GM03348 (cell line): ENCODE data around the gene TRDN.

Experiments used
- DNase-seq: peaks from one replicate; pipeline ENCODE4 v3.0.0; 2012; ENCODE audit warnings: low spot score

Gene TRDN

DNA sequence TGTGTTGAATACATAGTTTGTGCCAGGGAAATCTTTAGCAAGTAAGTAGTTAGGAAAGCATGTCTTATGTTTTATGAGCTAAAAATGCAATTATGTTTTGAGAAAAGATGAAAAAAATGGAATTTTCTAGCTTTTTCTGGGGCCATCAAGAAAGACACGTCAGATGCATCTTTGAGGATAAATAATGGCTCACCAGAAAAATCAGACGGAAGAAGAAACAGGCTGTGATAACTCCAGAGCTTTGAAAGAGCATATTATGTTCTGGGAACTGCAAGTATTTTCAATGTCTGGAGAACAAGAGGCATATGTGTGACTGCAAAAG lies 467.0 kb downstream of the TRDN start:
- no peak for DNase-seq

DNA sequence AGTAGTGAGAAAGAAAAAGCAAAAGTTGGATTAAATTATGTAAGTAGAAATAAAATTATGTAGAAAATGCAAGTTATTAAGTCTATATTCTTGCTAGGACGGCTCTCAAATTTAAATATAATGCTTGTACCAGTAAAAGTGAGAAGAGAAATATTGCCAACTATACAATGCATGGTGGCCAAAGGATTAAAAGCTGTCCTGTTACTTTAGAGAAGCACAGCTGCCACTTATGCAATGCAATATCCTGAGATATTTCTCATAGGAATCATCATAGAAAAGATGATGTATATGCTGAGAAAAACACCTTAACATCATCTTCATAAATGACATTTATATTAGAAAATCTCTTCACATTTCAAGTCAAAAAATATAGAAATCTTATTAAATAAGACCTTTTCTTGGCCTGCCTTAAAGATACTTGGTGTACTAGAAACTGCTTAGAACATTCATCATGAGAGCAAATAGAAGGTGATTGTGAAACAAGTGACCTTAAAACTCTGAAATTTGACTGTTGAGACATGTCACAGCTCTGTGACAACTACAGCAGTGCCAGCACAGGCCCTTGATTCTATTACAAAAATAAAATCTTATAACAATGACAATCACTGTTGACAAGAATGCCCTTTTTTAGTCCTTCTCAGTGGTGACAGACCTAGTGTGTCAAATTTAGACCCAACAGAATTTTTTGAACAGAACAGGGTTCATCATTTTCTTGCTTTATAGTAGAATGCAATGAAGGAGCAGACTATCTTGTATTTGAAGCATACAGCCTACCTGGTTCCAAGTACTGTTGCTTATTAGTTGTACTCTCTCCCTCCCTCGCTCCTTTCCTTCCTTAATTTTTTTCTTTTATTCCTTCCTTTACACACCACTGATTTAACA lies 467.6 kb downstream of the TRDN start:
- DNase-seq = no peak

DNA sequence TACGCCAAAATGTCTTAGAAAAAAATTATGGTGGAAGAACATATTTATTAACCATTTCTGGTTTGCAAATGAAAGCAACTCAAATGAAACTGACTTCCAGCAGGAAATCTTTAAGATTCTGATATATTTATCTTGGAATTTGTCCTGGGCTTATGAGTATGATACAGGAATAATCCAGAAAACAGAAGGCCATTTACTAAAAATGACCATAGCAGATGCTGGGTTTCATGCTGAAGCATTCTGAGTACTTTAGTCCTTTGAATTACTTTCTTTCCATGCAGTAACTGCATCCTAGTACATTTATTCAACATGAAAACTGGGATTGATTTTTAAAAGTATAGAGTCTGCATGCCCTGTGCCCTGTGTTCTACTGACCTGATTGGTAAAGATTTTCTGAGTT lies 468.3 kb downstream of the TRDN start:
- no peak for DNase-seq
